Stomach smooth muscle (tissue), 2 donors: ENCODE results near the gene IRF1.
"Not testable (repeated sequence)": the region's sequence is repeated elsewhere in the genome, so short reads cannot be mapped to it uniquely, and the experiment has no call there.

Experiments used
- H3K27ac ChIP-seq: one replicate; pipeline ENCODE4 v1.7.0; 2013; ENCODE audit warnings: mild to moderate bottlenecking, low read length, inconsistent platforms
- H3K27me3 ChIP-seq, 2 donors: one replicate each; pipeline ENCODE4 v1.7.0; 2013; ENCODE audit warnings: low read length in 2 of 2; ENCODE audit not compliant: insufficient read depth in 2 of 2, control insufficient read depth in 1 of 2
- H3K36me3 ChIP-seq, 2 donors: one replicate each; pipeline ENCODE4 v1.7.0; 2013; ENCODE audit warnings: low read length in 2 of 2; ENCODE audit not compliant: control insufficient read depth in 2 of 2, insufficient read depth in 2 of 2
- H3K4me1 ChIP-seq: one replicate; pipeline ENCODE4 v1.7.0; 2013; ENCODE audit warnings: low read length; ENCODE audit not compliant: control insufficient read depth, insufficient read depth
- H3K4me3 ChIP-seq, 2 donors: one replicate each; pipeline ENCODE4 v1.7.0; 2013; ENCODE audit warnings: low read length in 2 of 2
- H3K9ac ChIP-seq, 2 donors: one replicate each; pipeline ENCODE4 v1.7.0; 2013; ENCODE audit warnings: low read length in 2 of 2, mild to moderate bottlenecking in 1 of 2
- H3K9me3 ChIP-seq, 2 donors: one replicate each; pipeline ENCODE4 v1.7.0; 2013; ENCODE audit warnings: low read length in 2 of 2; ENCODE audit not compliant: control insufficient read depth in 2 of 2
- donor health status: healthy.
- donor health status: Pancreatic carcinoma.

IRF1 gene

GRCh38 chr5:132444841-132445639 lies 45.5 kb downstream of the IRF1 start:
- no peaks in the 10 kb centered on the region for H3K9me3 ChIP-seq

DNA sequence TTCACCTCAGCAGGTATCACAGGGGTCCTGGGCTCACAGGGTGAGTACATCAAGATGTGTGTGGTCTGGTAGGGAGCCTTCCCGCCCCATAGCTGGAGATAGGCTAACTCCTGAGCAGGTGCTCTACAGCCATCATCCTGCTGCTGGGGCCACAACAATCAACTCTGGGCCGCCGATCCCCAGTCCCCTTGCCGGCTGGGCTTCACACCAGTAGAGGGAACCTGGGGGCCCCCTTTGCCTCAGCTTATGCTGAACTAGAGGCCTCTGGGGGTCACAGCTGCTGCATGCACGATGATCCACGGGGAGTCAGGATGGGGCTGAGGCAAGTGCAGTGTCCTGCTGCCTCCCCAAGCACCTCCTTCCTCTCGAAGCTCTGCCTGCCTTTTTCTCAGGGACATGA lies 46.5 kb downstream of the IRF1 start:
- Histone ChIP-seq H3K9me3 (no peaks in the 10 kb centered on the region), H3K4me3 (no peak overlapping the region), H3K36me3 (peaks cover 0 to 4% of the 10 kb centered on the region in 2 donors), H3K9ac (no peak overlapping the region), H3K4me1 (peaks cover 38% of the 10 kb centered on the region), H3K27ac (no peak overlapping the region), H3K27me3 (no peaks in the 10 kb centered on the region)

More at GRCh38 chr5:132444841-132445639, 45.5 kb downstream of the IRF1 start:
- H3K36me3 ChIP-seq, result peaks cover 4 to 7% of the 10 kb centered on the region in 2 donors
- H3K4me3 ChIP-seq, result no peak overlapping the region
- peak overlapping the region; percentile 37 for H3K27ac ChIP-seq
- no peak overlapping the region for H3K9ac ChIP-seq
- H3K27me3 ChIP-seq, result no peaks in the 10 kb centered on the region
- peaks cover 29% of the 10 kb centered on the region for H3K4me1 ChIP-seq

GRCh38 chr5:132439521-132440089 lies 51.0 kb downstream of the IRF1 start:
- peaks cover 46% of the 10 kb centered on the region for H3K4me1 ChIP-seq
- no peaks in the 10 kb centered on the region for H3K27me3 ChIP-seq
- peak overlapping the region in 1 of 2 donors; percentile 49 for H3K4me3 ChIP-seq
- H3K9me3 ChIP-seq, result no peaks in the 10 kb centered on the region
- H3K27ac ChIP-seq, result peak overlapping the region; percentile 74
- H3K9ac ChIP-seq, result peak overlapping the region; percentile 42 to 44
- H3K36me3 ChIP-seq, result peaks cover 0 to 4% of the 10 kb centered on the region in 2 donors

DNA sequence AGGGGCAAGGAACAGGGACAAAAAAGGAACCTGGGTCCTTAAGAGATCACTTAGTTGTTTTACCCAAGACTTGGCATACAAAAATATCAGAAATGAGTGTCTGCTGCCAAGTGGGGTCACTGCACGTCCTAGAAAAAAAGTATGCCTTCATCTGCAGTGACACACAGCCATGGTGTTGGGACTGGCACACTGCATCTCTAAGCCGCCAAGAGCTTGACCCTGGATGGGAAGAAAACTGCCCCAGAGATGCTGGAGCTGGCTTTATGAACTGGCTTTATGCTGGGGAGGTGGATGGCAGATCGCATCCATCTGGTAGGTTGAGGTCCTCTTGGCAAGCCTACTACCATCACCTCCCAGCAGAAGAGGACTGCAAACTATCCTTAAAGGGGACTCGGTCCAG lies 51.7 kb downstream of the IRF1 start:
- Histone ChIP-seq H3K9ac (peak overlapping the region in 1 of 2 donors; percentile 44), H3K9me3 (no peaks in the 10 kb centered on the region), H3K4me1 (peaks cover 48% of the 10 kb centered on the region), H3K36me3 (peaks cover 0 to 4% of the 10 kb centered on the region in 2 donors), H3K27me3 (no peaks in the 10 kb centered on the region), H3K4me3 (peak overlapping the region; percentile 24 to 49), H3K27ac (peak overlapping the region; percentile 74)

GRCh38 chr5:132438267-132438645 lies 52.3 kb downstream of the IRF1 start:
- not testable (repeated sequence) for H3K9me3 ChIP-seq, H3K4me3 ChIP-seq, H3K27me3 ChIP-seq, H3K36me3 ChIP-seq
- H3K4me1 ChIP-seq, result peaks cover 46% of the 10 kb centered on the region
- H3K9ac ChIP-seq, result peak overlapping the region in 1 of 2 donors; percentile 8
- peak overlapping the region; percentile 74 for H3K27ac ChIP-seq

DNA sequence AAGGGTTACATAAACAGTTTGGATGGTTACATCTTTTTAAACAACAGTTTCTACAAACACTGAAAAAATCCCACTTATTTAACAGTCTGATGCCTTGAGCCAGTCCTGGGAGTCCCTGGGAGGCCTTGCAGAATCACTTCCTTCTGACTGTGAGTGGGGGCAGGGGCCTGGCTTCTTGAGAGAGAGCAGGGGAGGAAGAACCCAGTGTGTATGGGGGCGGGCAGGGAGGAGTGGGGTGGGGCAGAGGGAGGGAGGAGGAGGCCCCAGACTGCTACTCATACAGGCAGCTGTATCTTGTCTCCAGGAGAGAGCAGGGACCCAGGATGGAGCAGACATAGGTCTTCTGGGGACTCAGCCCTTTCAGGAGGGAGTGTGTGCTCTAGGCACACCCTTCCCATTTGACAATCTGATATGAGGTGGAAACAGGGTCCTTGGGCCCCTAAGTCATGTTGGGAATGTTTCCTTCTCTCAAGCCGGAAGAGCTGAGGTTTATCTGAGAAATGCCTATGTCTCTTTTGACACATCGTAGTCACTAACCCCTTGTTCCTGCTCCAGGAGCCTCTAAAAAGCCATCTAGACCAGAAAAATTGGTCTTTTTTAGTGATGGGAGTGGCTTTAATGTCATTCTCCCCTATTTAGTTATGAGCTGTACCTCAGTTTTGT lies 52.8 kb downstream of the IRF1 start:
- Histone ChIP-seq H3K4me1 (peaks cover 46% of the 10 kb centered on the region), H3K9ac (peak overlapping the region; percentile 17 to 42)

GRCh38 chr5:132436936-132437335 lies 53.6 kb downstream of the IRF1 start:
- no peak overlapping the region for H3K4me3 ChIP-seq
- H3K27ac ChIP-seq, result peak overlapping the region; percentile 42
- H3K9ac ChIP-seq, result peak overlapping the region in 1 of 2 donors; percentile 17
- no peaks in the 10 kb centered on the region for H3K27me3 ChIP-seq
- H3K9me3 ChIP-seq, result no peaks in the 10 kb centered on the region
- peaks cover 46% of the 10 kb centered on the region for H3K4me1 ChIP-seq
- H3K36me3 ChIP-seq, result no peaks in the 10 kb centered on the region

More for the DNA sequence above, 52.8 kb downstream of the IRF1 start:
- Histone ChIP-seq H3K4me3 (peak overlapping the region in 1 of 2 donors; percentile 44), H3K27ac (peak overlapping the region; percentile 42), H3K9me3 (no peaks in the 10 kb centered on the region), H3K27me3 (no peaks in the 10 kb centered on the region), H3K36me3 (no peaks in the 10 kb centered on the region)

- no peaks in the 10 kb centered on the region for H3K36me3 ChIP-seq
- H3K4me1 ChIP-seq, result peaks cover 46% of the 10 kb centered on the region
- peak overlapping the region; percentile 12 for H3K27ac ChIP-seq
- H3K9ac ChIP-seq, result no peak overlapping the region
- no peaks in the 10 kb centered on the region for H3K9me3 ChIP-seq
- no peak overlapping the region for H3K4me3 ChIP-seq
- H3K27me3 ChIP-seq, result no peaks in the 10 kb centered on the region
These were observed 54.7 kb downstream of the IRF1 start for GRCh38 chr5:132435886-132436285.

- peaks cover 46% of the 10 kb centered on the region for H3K4me1 ChIP-seq
These were observed 55.1 kb downstream of the IRF1 start for GRCh38 chr5:132435447-132435846.

DNA sequence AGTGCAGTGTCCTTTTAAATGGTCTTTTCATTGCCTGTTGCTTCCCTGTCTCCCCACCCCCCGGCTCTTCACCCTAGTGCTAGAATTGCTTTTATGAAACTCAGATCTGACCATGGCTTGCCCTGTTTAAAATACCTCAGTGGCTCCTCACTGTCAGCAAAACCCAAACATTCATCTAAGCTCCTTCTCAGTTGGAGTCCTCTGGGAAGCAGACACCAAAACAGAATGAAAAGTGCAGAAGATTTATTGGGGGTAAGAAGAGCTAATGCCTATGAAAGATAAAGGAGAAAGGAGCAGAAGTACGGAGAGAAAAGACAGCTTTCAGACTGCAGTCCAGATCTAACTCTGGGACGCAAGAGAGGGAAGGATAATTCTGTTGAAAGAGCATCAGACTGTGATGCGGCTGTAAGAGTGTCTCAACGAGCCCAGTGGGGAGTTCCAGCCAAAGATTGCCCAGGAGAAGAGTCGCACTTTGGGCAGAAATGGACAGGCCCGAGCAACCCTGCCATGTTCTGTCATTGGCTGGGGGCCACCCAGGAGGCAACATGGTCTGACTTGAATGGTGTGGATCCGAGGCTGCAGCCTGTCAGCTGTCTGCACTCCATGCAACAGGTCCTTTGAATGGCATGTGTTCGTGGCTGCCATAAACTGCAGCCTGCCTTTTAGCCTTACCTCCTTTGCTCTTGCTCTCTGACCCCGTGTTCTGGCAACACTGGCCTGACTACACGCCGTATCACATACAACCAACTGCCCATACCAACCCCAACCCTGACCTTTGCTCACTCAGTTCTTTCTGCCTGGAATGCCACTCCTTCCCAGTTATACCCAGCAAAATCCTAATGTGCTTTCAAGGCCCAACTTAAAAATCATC lies 55.9 kb downstream of the IRF1 start:
- Histone ChIP-seq H3K9ac (no peak overlapping the region), H3K4me3 (peak overlapping the region in 1 of 2 donors; percentile 3), H3K27me3 (no peaks in the 10 kb centered on the region), H3K9me3 (no peaks in the 10 kb centered on the region), H3K36me3 (peaks cover 3 to 5% of the 10 kb centered on the region in 2 donors), H3K4me1 (peaks cover 45% of the 10 kb centered on the region), H3K27ac (peak overlapping the region; percentile 49)

More at GRCh38 chr5:132435447-132435846, 55.1 kb downstream of the IRF1 start:
- Histone ChIP-seq H3K9me3 (no peaks in the 10 kb centered on the region), H3K4me3 (no peak overlapping the region), H3K27me3 (no peaks in the 10 kb centered on the region), H3K36me3 (peaks cover 0 to 3% of the 10 kb centered on the region in 2 donors), H3K9ac (no peak overlapping the region), H3K27ac (peak overlapping the region; percentile 49)
